Gastroesophageal sphincter (tissue), 4 donors: Measurements from ENCODE around the gene HLCS. TPM values are rescaled to one million over a fixed set of nuclear protein-coding genes. Genes with fewer than 3 reads are reported as not detected.
A peak's percentile ranks its signal among the peaks of the same experiment; 100 is the strongest.

ENCODE experiments used
- ATAC-seq: fragments of 150-250 bp; one replicate; pipeline ENCODE4 v1.9.1; 2016; ENCODE audit warnings: mild to moderate bottlenecking, moderate library complexity
- H3K27ac ChIP-seq, 4 donors: fragments of 200-600 bp; sonication (generic) in 3 of 4; 1 replicate in 3 of 4; 2 replicates in 1 of 4; pipeline ENCODE4 v1.5.1; 2016 to 2019
- H3K27me3 ChIP-seq: fragments of 200-600 bp; sonication (generic); one replicate; pipeline ENCODE4 v1.5.1; 2019
- H3K36me3 ChIP-seq, 2 donors: fragments of 200-600 bp; sonication (generic); one replicate each; pipeline ENCODE4 v1.5.1; 2019; ENCODE audit warnings: control low read depth in 1 of 2
- H3K4me1 ChIP-seq, 3 donors: fragments of 200-600 bp; sonication (generic); 1 replicate in 2 of 3; 2 replicates in 1 of 3; pipeline ENCODE4 v1.5.1; 2016 to 2019; ENCODE audit warnings: control low read depth in 2 of 3
- H3K4me3 ChIP-seq, 2 donors: fragments of 200-600 bp; sonication (generic); one replicate each; pipeline ENCODE4 v1.5.1; 2019; ENCODE audit warnings: mild to moderate bottlenecking in 1 of 2, moderate library complexity in 1 of 2
- H3K9me3 ChIP-seq, 3 donors: fragments of 200-600 bp; sonication (generic); one replicate each; pipeline ENCODE4 v1.5.1; 2017 to 2019; ENCODE audit warnings: control low read depth in 2 of 3
- EP300 ChIP-seq: sonication (generic); formaldehyde crosslinking; IDR thresholded peaks from one replicate; pipeline ENCODE4 v1.6.1; 2017; ENCODE audit warnings: antibody characterized with exemption, mild to moderate bottlenecking
- POLR2A ChIP-seq, 2 donors: fragments of 450-650 bp; IDR thresholded peaks; one replicate each; pipeline ENCODE4 v1.6.1; 2017; ENCODE audit warnings: antibody characterized with exemption in 2 of 2, mild to moderate bottlenecking in 2 of 2, moderate library complexity in 1 of 2
- POLR2AphosphoS5 ChIP-seq: sonication (generic); formaldehyde crosslinking; IDR thresholded peaks from one replicate; pipeline ENCODE4 v1.6.1; 2017; ENCODE audit warnings: antibody characterized with exemption
- WGBS, 2 donors: methylation state at CpG; one replicate each; pipeline ENCODE4 v1.1.5; 2018; ENCODE audit warnings: low coverage in 1 of 2; 5-methylcytosine and 5-hydroxymethylcytosine counted together
- total RNA-seq, 4 donors: library from RNA; depleted of rRNA; stranded (reverse); fragments of >200 nt; gene quantifications; one replicate each; pipeline ENCODE4 v1.1.0, GENCODE V29; 2016
- TF ChIP-seq, protein P1 (sequence below), 4 experiments: fragments of 200-600 bp in 2 of 4; fragments of 450-650 bp in 2 of 4; sonication (generic) in 1 of 4; IDR thresholded peaks; one replicate each; pipeline ENCODE4 v1.5.1; 2017 to 2019; ENCODE audit warnings: antibody characterized with exemption in 4 of 4, mild to moderate bottlenecking in 2 of 4, moderate library complexity in 2 of 4

HLCS gene
- total RNA-seq, 4 donors from 2014 or later = 14.4 to 33.3 (median 24.9) TPM

DNA sequence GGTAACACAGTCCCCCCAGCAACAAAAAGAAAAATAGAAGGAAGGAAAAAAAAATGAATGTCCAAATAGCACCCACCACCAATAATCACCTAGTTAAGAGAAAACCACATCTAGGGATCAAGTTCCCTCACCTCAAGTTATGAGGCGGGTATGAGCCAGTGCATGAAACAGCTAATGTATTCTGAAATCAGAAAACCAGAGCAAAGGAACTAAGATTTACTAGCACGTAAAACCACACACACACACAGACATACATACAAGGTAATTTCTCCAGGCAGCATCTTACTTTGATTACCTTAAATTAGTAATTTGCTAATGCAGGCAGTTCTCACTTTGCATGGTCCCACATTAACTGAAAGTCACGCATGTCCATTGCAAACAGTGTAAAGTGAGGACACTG lies 109.8 kb downstream of the HLCS start:
- H3K4me1 ChIP-seq = peaks cover 0 to 11% (median 3%) of the 10 kb centered on the region in 3 donors
- H3K27ac ChIP-seq = no peak overlapping the region
- H3K9me3 ChIP-seq = no peaks in the 10 kb centered on the region
- H3K4me3 ChIP-seq = no peak overlapping the region
- H3K27me3 ChIP-seq = no peaks in the 10 kb centered on the region
- no peak for ATAC-seq
- WGBS, 2 donors = 94 to 97% methylated on average over 3 of the region's 3 CpGs
- H3K36me3 ChIP-seq = no peaks in the 10 kb centered on the region
- TF ChIP-seq POLR2A (IDR thresholded peaks at IDR 0.05) = no peak
- no peak for TF ChIP-seq POLR2AphosphoS5
- no peak for TF ChIP-seq EP300
- TF ChIP-seq, protein P1, sequence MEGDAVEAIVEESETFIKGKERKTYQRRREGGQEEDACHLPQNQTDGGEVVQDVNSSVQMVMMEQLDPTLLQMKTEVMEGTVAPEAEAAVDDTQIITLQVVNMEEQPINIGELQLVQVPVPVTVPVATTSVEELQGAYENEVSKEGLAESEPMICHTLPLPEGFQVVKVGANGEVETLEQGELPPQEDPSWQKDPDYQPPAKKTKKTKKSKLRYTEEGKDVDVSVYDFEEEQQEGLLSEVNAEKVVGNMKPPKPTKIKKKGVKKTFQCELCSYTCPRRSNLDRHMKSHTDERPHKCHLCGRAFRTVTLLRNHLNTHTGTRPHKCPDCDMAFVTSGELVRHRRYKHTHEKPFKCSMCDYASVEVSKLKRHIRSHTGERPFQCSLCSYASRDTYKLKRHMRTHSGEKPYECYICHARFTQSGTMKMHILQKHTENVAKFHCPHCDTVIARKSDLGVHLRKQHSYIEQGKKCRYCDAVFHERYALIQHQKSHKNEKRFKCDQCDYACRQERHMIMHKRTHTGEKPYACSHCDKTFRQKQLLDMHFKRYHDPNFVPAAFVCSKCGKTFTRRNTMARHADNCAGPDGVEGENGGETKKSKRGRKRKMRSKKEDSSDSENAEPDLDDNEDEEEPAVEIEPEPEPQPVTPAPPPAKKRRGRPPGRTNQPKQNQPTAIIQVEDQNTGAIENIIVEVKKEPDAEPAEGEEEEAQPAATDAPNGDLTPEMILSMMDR (IDR thresholded peaks at IDR 0.05) = no peak

DNA sequence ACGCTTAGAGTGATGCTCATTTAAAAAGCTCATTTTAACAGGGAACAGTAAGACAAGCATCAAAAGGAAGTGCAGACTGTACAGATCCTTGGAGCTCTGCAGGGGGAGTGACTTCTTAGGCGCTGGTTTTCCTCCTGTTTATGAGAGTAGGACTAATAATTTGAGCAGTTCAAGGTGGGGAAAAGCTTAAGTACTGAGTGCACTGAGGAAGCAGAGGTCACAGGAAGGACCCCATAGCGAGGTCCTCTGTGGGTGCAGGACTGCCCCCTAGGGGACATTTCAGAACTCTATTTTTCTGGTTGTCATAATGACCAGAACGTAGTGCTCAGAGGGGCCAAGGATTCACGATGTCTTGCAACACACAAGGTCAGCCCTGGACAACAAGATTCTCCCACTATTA lies 112.1 kb downstream of the HLCS start:
- no peaks in the 10 kb centered on the region for H3K27me3 ChIP-seq
- no peak for ATAC-seq
- H3K27ac ChIP-seq = no peak overlapping the region
- H3K9me3 ChIP-seq = no peaks in the 10 kb centered on the region
- 54 to 79% methylated on average over 3 to 5 of the region's 5 CpGs for WGBS, 2 donors
- H3K4me3 ChIP-seq = no peak overlapping the region
- H3K4me1 ChIP-seq = no peaks in the 10 kb centered on the region
- TF ChIP-seq POLR2A (IDR thresholded peaks at IDR 0.05) (no peak), EP300 (no peak), POLR2AphosphoS5 (no peak)
- TF ChIP-seq, protein P1 (IDR thresholded peaks at IDR 0.05) = peak in 1 of 4 experiments; percentile 48
- H3K36me3 ChIP-seq = no peaks in the 10 kb centered on the region

DNA sequence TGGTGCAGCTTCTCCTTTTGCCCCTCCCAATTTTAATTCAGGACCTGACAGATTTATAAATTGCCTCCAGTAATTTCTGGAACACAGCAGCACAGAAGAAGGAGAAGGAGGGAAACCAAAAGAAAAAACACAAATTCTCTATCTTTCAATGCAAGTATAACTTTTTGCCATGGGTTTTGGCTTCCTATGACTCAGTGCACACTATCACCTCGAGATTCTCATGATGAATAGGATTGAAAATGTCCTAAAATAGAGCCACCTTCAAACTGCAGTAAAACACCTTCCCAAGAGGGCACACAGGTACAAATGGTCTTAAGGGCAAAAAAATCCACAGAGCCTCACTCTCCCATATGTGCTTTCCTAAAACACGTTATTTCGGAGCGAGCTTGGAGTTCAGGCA lies 113.6 kb downstream of the HLCS start:
- ATAC-seq = no peak
- no peaks in the 10 kb centered on the region for H3K27me3 ChIP-seq
- TF ChIP-seq EP300 (no peak), POLR2A (IDR thresholded peaks at IDR 0.05) (no peak), POLR2AphosphoS5 (no peak)
- TF ChIP-seq, protein P1 (IDR thresholded peaks at IDR 0.05) = no peak
- no peak overlapping the region for H3K27ac ChIP-seq
- H3K9me3 ChIP-seq = no peaks in the 10 kb centered on the region
- H3K36me3 ChIP-seq = no peaks in the 10 kb centered on the region
- no peaks in the 10 kb centered on the region for H3K4me1 ChIP-seq
- 80 to 91% methylated on average over 4 of the region's 4 CpGs for WGBS, 2 donors
- no peak overlapping the region for H3K4me3 ChIP-seq

DNA sequence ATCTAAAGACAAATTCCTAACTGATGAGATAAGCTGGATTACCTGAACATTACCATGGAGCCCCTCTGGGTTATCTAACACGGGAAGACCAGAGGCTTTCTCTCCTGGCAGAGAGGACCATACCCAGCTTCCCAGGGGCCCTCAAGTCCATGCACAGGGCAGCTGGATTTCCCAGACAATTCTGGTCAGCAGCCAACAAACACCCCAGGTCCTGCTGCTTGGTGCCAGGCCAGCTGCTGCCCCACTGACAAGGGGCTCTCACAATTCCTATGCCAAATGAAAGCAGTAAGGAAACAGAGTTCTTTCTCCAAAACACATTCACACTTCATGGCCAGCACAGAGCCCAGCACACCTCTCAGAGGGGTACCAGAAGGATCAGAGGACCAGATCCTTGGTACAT lies 114.2 kb downstream of the HLCS start:
- TF ChIP-seq POLR2A (IDR thresholded peaks at IDR 0.05) (no peak), POLR2AphosphoS5 (no peak), EP300 (no peak)
- TF ChIP-seq, protein P1 (IDR thresholded peaks at IDR 0.05) = no peak
- Histone ChIP-seq H3K4me3 (no peak overlapping the region), H3K27me3 (no peaks in the 10 kb centered on the region), H3K4me1 (no peaks in the 10 kb centered on the region), H3K36me3 (no peaks in the 10 kb centered on the region), H3K9me3 (no peaks in the 10 kb centered on the region), H3K27ac (no peak overlapping the region)
- WGBS, 2 donors = no CpG with 5 or more reads among the region's 1 CpG
- ATAC-seq = no peak

DNA sequence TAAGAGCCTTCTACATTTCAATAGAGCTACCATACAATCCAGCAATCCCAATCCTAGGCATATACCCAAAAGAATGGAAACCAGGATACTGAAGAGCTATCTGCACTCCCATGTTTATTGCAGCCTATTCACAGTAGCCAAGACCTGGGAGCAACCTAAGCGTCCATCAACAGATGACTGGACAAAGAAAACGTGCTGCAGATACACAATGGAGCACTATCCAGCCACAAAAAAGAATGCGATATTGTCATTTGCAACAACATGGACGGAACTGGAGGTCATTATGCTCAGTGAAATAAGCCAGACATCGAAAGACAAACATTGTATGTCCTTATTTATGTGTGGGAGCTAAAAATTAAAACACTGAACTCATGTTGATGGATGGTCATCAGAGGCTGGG lies 115.3 kb downstream of the HLCS start:
- no peaks in the 10 kb centered on the region for H3K27me3 ChIP-seq
- WGBS, 2 donors = 65 to 76% methylated on average over 4 to 5 of the region's 5 CpGs
- ATAC-seq = no peak
- H3K36me3 ChIP-seq = no peaks in the 10 kb centered on the region
- no peak overlapping the region for H3K27ac ChIP-seq
- no peaks in the 10 kb centered on the region for H3K9me3 ChIP-seq
- no peak overlapping the region for H3K4me3 ChIP-seq
- H3K4me1 ChIP-seq = peaks cover 0 to 5% (median 0%) of the 10 kb centered on the region in 3 donors
- TF ChIP-seq EP300 = no peak
- no peak for TF ChIP-seq POLR2AphosphoS5
- TF ChIP-seq, protein P1 (IDR thresholded peaks at IDR 0.05) = no peak
- no peak for TF ChIP-seq POLR2A (IDR thresholded peaks at IDR 0.05)
